MM.1S (cell line): ENCODE data around the gene MEGF11.

ENCODE experiments used
- DNase-seq: peaks from one replicate; pipeline ENCODE4 v3.0.0-alpha.2; 2015
- H2AFZ ChIP-seq: fragments of 300-600 bp; sonication (generic); 2 replicates; pipeline ENCODE4 v1.6.0; 2016; ENCODE audit warnings: antibody characterized with exemption, low read length
- H3F3A ChIP-seq: fragments of 300-600 bp; sonication (generic); 2 replicates; pipeline ENCODE4 v1.6.1; 2016; ENCODE audit warnings: mild to moderate bottlenecking, antibody characterized with exemption, low read length, moderate library complexity, mixed read lengths; ENCODE audit not compliant: insufficient read depth
- H3K27ac ChIP-seq: fragments of 300-600 bp; sonication (generic); 2 replicates; pipeline ENCODE4 v1.5.1; 2016; ENCODE audit warnings: mild to moderate bottlenecking, low read length
- H3K27me3 ChIP-seq: fragments of 300-600 bp; sonication (generic); replicated peaks from 2 replicates; pipeline ENCODE4 v1.6.0; 2016; ENCODE audit warnings: low read length; ENCODE audit not compliant: insufficient read depth
- H3K36me3 ChIP-seq: fragments of 300-600 bp; sonication (generic); replicated peaks from 2 replicates; pipeline ENCODE4 v1.6.1; 2016; ENCODE audit warnings: mild to moderate bottlenecking, low read length, mixed read lengths; ENCODE audit not compliant: insufficient read depth
- H3K4me1 ChIP-seq: fragments of 300-600 bp; sonication (generic); 2 replicates; pipeline ENCODE4 v1.6.1; 2016; ENCODE audit warnings: low read length, mixed read lengths
- H3K4me2 ChIP-seq: fragments of 300-600 bp; sonication (generic); 2 replicates; pipeline ENCODE4 v1.6.0; 2016; ENCODE audit warnings: low read depth, low read length
- H3K4me3 ChIP-seq: fragments of 300-600 bp; sonication (generic); 2 replicates; pipeline ENCODE4 v1.5.1; 2016; ENCODE audit warnings: low read length, mixed read lengths
- H3K79me2 ChIP-seq: fragments of 300-600 bp; sonication (generic); 2 replicates; pipeline ENCODE4 v1.6.1; 2016; ENCODE audit warnings: mixed run types, low read length, mixed read lengths
- H3K9ac ChIP-seq: fragments of 300-600 bp; sonication (generic); 2 replicates; pipeline ENCODE4 v1.6.1; 2016; ENCODE audit warnings: low read length, mixed read lengths
- H3K9me2 ChIP-seq: fragments of 300-600 bp; sonication (generic); replicated peaks from 2 replicates; pipeline ENCODE4 v1.6.1; 2016; ENCODE audit warnings: mild to moderate bottlenecking, low read length, mixed read lengths; ENCODE audit not compliant: insufficient read depth
- H3K9me3 ChIP-seq: fragments of 300-600 bp; sonication (generic); replicated peaks from 2 replicates; pipeline ENCODE4 v1.6.1; 2016; ENCODE audit warnings: mild to moderate bottlenecking, low read length, mixed read lengths; ENCODE audit not compliant: insufficient read depth
- H4K20me1 ChIP-seq: fragments of 300-600 bp; sonication (generic); 2 replicates; pipeline ENCODE4 v1.6.1; 2016; ENCODE audit warnings: mild to moderate bottlenecking, low read length, moderate library complexity, mixed read lengths; ENCODE audit not compliant: insufficient read depth
- EZH2 ChIP-seq: fragments of 300-600 bp; sonication (generic); optimal IDR thresholded peaks from 2 replicates; pipeline ENCODE3; 2017; ENCODE audit warnings: low read depth, mild to moderate bottlenecking, antibody characterized with exemption, low read length, mixed read lengths
- EZH2phosphoT487 ChIP-seq: fragments of 300-600 bp; sonication (generic); IDR thresholded peaks from 2 replicates; pipeline ENCODE4 v1.6.1; 2018; ENCODE audit warnings: antibody characterized with exemption, low read length
- TF ChIP-seq, protein P1 (sequence below): fragments of 300-600 bp; sonication (generic); IDR thresholded peaks from 2 replicates; pipeline ENCODE4 v1.5.1; 2016; ENCODE audit warnings: antibody characterized with exemption, low read length, mixed read lengths

The MEGF11 gene

DNA sequence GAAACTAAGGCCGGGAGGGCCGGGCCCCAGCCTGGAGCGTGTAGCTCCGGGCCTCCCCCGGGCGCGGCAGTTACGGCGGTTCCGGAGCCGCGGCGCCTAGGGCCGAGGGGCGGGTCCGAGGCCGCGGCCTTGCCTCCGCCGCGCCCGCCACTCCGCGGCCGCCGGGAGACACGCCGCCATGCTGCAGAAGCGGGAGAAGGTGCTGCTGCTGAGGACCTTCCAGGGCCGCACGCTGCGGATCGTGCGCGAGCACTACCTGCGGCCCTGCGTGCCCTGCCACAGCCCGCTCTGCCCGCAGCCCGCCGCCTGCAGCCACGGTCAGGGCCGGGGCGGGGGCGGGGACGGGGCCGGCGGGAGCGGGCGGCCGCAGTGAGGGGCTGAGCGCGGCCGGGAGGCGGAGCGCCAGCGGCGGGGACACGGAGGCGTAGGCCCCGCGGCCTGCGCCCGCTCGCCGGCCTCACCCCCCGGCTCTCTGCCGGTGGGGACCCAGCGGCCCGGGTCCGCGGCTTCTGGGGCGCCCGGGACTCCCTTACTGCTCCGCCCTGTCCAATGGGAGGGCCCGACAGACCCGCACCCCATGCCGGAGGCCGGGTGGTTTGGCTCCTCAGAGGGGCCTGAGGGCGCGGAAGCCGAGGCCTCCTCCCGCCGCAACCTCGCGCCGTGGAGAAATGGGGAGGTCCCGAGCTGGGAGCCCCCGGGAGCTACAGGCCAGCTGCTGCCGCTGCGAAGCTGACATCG lies 40.0 kb upstream of the MEGF11 start, which contains the start of gene DIS3L:
TSS of gene DIS3L (plus strand) at position 150 of the 738 bp plus-strand sequence. CDS start at position 179, 29 bp downstream.
- TF ChIP-seq, protein P1, sequence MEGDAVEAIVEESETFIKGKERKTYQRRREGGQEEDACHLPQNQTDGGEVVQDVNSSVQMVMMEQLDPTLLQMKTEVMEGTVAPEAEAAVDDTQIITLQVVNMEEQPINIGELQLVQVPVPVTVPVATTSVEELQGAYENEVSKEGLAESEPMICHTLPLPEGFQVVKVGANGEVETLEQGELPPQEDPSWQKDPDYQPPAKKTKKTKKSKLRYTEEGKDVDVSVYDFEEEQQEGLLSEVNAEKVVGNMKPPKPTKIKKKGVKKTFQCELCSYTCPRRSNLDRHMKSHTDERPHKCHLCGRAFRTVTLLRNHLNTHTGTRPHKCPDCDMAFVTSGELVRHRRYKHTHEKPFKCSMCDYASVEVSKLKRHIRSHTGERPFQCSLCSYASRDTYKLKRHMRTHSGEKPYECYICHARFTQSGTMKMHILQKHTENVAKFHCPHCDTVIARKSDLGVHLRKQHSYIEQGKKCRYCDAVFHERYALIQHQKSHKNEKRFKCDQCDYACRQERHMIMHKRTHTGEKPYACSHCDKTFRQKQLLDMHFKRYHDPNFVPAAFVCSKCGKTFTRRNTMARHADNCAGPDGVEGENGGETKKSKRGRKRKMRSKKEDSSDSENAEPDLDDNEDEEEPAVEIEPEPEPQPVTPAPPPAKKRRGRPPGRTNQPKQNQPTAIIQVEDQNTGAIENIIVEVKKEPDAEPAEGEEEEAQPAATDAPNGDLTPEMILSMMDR = no peak
- TF ChIP-seq EZH2 (no peak), EZH2phosphoT487 (no peak)
- peak; percentile 77 for DNase-seq
- no peaks in the 10 kb centered on the region for H3K9me3 ChIP-seq

DNA sequence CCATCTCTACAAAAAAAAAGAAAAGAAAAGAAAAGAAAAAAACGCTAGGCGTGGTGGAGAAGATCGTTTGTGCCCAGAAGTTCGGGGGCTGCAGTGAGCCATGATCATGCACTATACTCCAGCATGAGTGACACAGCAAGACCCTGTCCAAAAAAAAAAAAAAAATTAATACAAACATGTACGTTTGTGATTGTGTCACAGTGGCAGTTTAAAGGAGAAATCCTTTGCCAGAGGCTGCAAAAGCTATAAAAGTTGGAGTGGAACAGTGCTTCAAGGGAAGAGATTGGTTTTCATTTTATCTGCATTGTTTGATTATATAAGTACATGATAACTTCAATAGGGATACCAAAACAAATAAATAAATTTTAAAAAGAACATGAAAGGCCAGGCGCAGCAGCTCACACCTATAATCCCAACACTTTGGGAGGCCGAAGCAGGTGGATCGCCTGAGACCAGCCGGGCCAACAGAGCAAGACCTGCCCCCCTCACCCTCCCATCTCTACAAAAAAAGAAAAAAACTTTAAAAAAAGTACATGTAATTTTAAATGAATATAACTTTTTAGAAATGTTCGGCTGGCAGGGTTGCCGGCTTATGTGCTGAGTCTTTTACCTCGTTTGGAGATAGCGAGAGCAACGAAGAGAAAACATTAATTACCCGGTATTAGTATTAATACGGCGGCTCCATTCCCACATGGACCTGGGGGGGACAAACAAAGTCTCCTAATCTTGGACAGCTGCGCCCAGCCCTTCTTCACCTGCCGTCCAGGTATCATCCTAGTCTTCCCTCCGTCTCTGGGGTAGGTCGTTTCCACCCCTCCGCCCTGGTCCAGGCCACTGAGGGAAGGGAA lies 39.2 kb upstream of the MEGF11 start:
- no peaks in the 10 kb centered on the region for H4K20me1 ChIP-seq
- H3K9me3 ChIP-seq = no peaks in the 10 kb centered on the region
- peak overlapping the region; percentile 76 for H3K4me2 ChIP-seq
- peaks cover 12% of the 10 kb centered on the region for H3F3A ChIP-seq
- H2AFZ ChIP-seq = peak overlapping the region; percentile 79
- TF ChIP-seq EZH2 = no peak
- TF ChIP-seq, protein P1 = no peak
- TF ChIP-seq EZH2phosphoT487 = no peak
- peak overlapping the region; percentile 79 for H3K4me3 ChIP-seq
- H3K9ac ChIP-seq = peak overlapping the region; percentile 84
- H3K36me3 ChIP-seq = no peaks in the 10 kb centered on the region
- H3K27ac ChIP-seq = peak overlapping the region; percentile 73; the same call in 1 of the 2 replicates
- H3K4me1 ChIP-seq = peaks cover 20% of the 10 kb centered on the region; the same call in 1 of the 2 replicates
- no peaks in the 10 kb centered on the region for H3K27me3 ChIP-seq
- peaks cover 32% of the 10 kb centered on the region for H3K79me2 ChIP-seq
- no peak for DNase-seq
- H3K9me2 ChIP-seq = no peaks in the 10 kb centered on the region

More for the DNA sequence above, 40.0 kb upstream of the MEGF11 start, which contains the start of gene DIS3L:
- peak within 1 kb of the TSS; percentile 84 for H3K9ac ChIP-seq
- peak within 1 kb of the TSS; percentile 90 for H3K4me2 ChIP-seq
- no peaks in the 10 kb centered on the region for H3K9me2 ChIP-seq
- peak within 1 kb of the TSS; percentile 77 for H3K27ac ChIP-seq
- H3K36me3 ChIP-seq = no peaks in the 10 kb centered on the region
- peaks cover 33% of the 10 kb centered on the region for H3K79me2 ChIP-seq
- H3K4me1 ChIP-seq = peaks cover 20% of the 10 kb centered on the region; the same call in 1 of the 2 replicates
- peak within 1 kb of the TSS; percentile 79 for H2AFZ ChIP-seq
- no peaks in the 10 kb centered on the region for H4K20me1 ChIP-seq
- H3K4me3 ChIP-seq = peak within 1 kb of the TSS; percentile 79
- H3F3A ChIP-seq = peaks cover 12% of the 10 kb centered on the region
- H3K27me3 ChIP-seq = no peaks in the 10 kb centered on the region

DNA sequence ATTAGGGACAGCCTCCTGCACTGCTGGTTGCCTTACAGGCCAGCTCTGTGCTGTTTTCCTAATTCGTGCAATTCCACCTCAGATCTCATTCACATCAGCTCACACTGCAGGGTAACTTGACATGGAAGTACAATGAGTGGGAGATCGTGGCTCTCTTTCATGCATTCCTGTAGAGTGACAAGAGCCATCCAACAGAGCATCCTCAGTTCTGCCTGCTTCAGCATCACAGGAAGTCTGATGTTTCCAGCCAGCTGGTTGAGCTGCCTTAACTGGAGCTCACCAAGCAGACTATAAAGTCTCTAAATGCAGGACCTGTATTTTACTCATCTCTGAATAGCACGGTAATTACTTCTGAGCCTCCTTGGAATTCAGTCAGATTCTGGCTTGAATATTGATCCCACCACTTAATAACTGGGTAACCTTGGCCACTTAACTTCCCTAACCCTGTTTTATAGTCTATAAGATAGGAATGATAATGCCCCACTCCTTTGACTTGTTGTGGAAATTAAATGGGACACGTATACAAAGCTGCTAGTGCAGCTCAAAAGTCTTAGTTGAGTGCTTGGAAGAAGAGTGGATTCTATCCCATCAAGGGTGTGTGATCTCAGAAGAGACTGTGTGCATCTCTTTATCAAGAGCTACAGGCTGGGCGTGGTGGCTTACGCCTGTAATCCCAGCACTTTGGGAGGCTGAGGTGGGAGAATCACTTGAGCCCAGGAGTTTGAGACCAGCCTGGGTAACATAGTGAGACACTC lies 38.4 kb upstream of the MEGF11 start:
- H3K36me3 ChIP-seq = no peaks in the 10 kb centered on the region
- H3K4me1 ChIP-seq = peaks cover 20% of the 10 kb centered on the region; the same call in 1 of the 2 replicates
- no peak overlapping the region for H3K9ac ChIP-seq
- H4K20me1 ChIP-seq = no peaks in the 10 kb centered on the region
- no peaks in the 10 kb centered on the region for H3K27me3 ChIP-seq
- TF ChIP-seq EZH2 (no peak), EZH2phosphoT487 (no peak)
- TF ChIP-seq, protein P1 = no peak
- no peak overlapping the region for H3K27ac ChIP-seq
- H3K9me3 ChIP-seq = no peaks in the 10 kb centered on the region
- no peak overlapping the region for H3K4me3 ChIP-seq
- no peaks in the 10 kb centered on the region for H3K9me2 ChIP-seq
- peak overlapping the region; percentile 76; the same call in 1 of the 2 replicates for H3K4me2 ChIP-seq
- DNase-seq = no peak
- H3F3A ChIP-seq = peaks cover 12% of the 10 kb centered on the region
- H2AFZ ChIP-seq = no peak overlapping the region
- H3K79me2 ChIP-seq = peaks cover 29% of the 10 kb centered on the region
